HG02973 (cell line): ENCODE data around the gene PHKG1.
A peak's percentile ranks its signal among the peaks of the same experiment; 100 is the strongest.
"Not testable (repeated sequence)": the region's sequence is repeated elsewhere in the genome, so short reads cannot be mapped to it uniquely, and the experiment has no call there.

ENCODE experiments used
- ATAC-seq: cut with Tn5 transposase; IDR thresholded peaks from one replicate; pipeline ENCODE4 v1.9.1; 2021; ENCODE audit warnings: moderate library complexity; ENCODE audit not compliant: unreplicated experiment

PHKG1 gene

GRCh38 chr7:56092789-56093531 is at the start of gene PHKG1:
TSS of gene PHKG1 (minus strand) at chr7:56092952. CDS start at chr7:56088941, 4,011 bp downstream.
- no peak for ATAC-seq

GRCh38 chr7:56131062-56131461 is 38.3 kb upstream of the PHKG1 start:
- not testable (repeated sequence) for ATAC-seq

- ATAC-seq, result no peak
These were observed 34.7 kb upstream of the PHKG1 start for GRCh38 chr7:56127241-56127975.

GRCh38 chr7:56125831-56126230 is 33.1 kb upstream of the PHKG1 start:
- no peak for ATAC-seq

- no peak for ATAC-seq
These were observed 32.2 kb upstream of the PHKG1 start for GRCh38 chr7:56124981-56125380.

GRCh38 chr7:56121440-56121839 is 28.7 kb upstream of the PHKG1 start:
- no peak for ATAC-seq

GRCh38 chr7:56115852-56116538 is 23.2 kb upstream of the PHKG1 start, which contains the start of gene NUPR2:
TSS of gene NUPR2 (minus strand) at chr7:56116417. CDS start at chr7:56116314, 103 bp downstream.
- no peak for ATAC-seq

GRCh38 chr7:56112244-56112643 is 19.5 kb upstream of the PHKG1 start:
- not testable (repeated sequence) for ATAC-seq

GRCh38 chr7:56110611-56111010 is 17.9 kb upstream of the PHKG1 start:
- ATAC-seq, result no peak

GRCh38 chr7:56107954-56108258 is 15.2 kb upstream of the PHKG1 start:
- no peak for ATAC-seq

GRCh38 chr7:56106108-56107073 is 13.6 kb upstream of the PHKG1 start, which contains the start of gene CHCHD2:
TSS of gene CHCHD2 (minus strand) at chr7:56106476. CDS start at chr7:56106413, 63 bp downstream.
- ATAC-seq, result peak; percentile 98

GRCh38 chr7:56105508-56105907 is 12.8 kb upstream of the PHKG1 start:
- peak; percentile 33 for ATAC-seq

- ATAC-seq, result not testable (repeated sequence)
These were observed 11.4 kb upstream of the PHKG1 start for GRCh38 chr7:56104138-56104537.

- no peak for ATAC-seq
These were observed 6.9 kb upstream of the PHKG1 start for GRCh38 chr7:56099653-56100052.

- ATAC-seq, result not testable (repeated sequence)
These were observed 5.6 kb upstream of the PHKG1 start for GRCh38 chr7:56098187-56099008.

GRCh38 chr7:56097700-56098099 is 4.9 kb upstream of the PHKG1 start:
- no peak for ATAC-seq

GRCh38 chr7:56092388-56092787 is 364 bp downstream of the PHKG1 start:
- not testable (repeated sequence) for ATAC-seq

- no peak for ATAC-seq
These were observed 1.2 kb downstream of the PHKG1 start for GRCh38 chr7:56091591-56091990.

- no peak for ATAC-seq
These were observed 5.3 kb downstream of the PHKG1 start for GRCh38 chr7:56087445-56087844.

GRCh38 chr7:56086761-56087160 is 6.0 kb downstream of the PHKG1 start:
- ATAC-seq, result no peak
